Loucy (cell line): Measurements from ENCODE around the gene CIITA.
"Not testable (repeated sequence)": the region's sequence is repeated elsewhere in the genome, so short reads cannot be mapped to it uniquely, and the experiment has no call there.

Experiments
- H2AFZ ChIP-seq: fragments of 200-600 bp; sonication (generic); 2 replicates; pipeline ENCODE4 v1.6.0; 2016; ENCODE audit warnings: antibody characterized with exemption, mild to moderate bottlenecking, low read length, moderate library complexity
- H3F3A ChIP-seq: fragments of 200-600 bp; 2 replicates; pipeline ENCODE4 v1.6.0; 2016; ENCODE audit warnings: antibody characterized with exemption, low read depth, mild to moderate bottlenecking
- H3K27me3 ChIP-seq: fragments of 200-600 bp; sonication (generic); 2 replicates; pipeline ENCODE4 v1.6.1; 2014; ENCODE audit warnings: low read length, mild to moderate bottlenecking; ENCODE audit not compliant: insufficient read depth, poor library complexity, severe bottlenecking
- H3K36me3 ChIP-seq: fragments of 200-600 bp; sonication (generic); 2 replicates; pipeline ENCODE4 v1.6.1; 2016; ENCODE audit warnings: low read length; ENCODE audit not compliant: insufficient read depth
- H3K4me1 ChIP-seq: fragments of 200-600 bp; sonication (generic); 2 replicates; pipeline ENCODE4 v1.5.1; 2014; ENCODE audit warnings: low read length, mild to moderate bottlenecking; ENCODE audit not compliant: insufficient read depth, poor library complexity, severe bottlenecking
- H3K4me2 ChIP-seq: fragments of 200-600 bp; sonication (generic); 2 replicates; pipeline ENCODE4 v1.6.0; 2014; ENCODE audit warnings: antibody characterized with exemption, low read length, low read depth, mild to moderate bottlenecking; ENCODE audit not compliant: poor library complexity, severe bottlenecking
- H3K4me3 ChIP-seq: fragments of 200-600 bp; sonication (generic); 2 replicates; pipeline ENCODE4 v1.5.1; 2014; ENCODE audit warnings: low read length, mild to moderate bottlenecking, mixed read lengths; ENCODE audit not compliant: poor library complexity, severe bottlenecking
- H3K79me2 ChIP-seq: fragments of 200-600 bp; sonication (generic); 2 replicates; pipeline ENCODE4 v1.6.1; 2014; ENCODE audit warnings: low read length; ENCODE audit not compliant: insufficient read depth
- H3K9ac ChIP-seq: fragments of 200-600 bp; sonication (generic); 2 replicates; pipeline ENCODE4 v1.6.0; 2014; ENCODE audit warnings: mild to moderate bottlenecking, low read depth, low read length, moderate library complexity; ENCODE audit not compliant: poor library complexity, severe bottlenecking
- H3K9me2 ChIP-seq: fragments of 200-600 bp; sonication (generic); replicated peaks from 2 replicates; pipeline ENCODE4 v1.6.1; 2016; ENCODE audit warnings: low read depth, low read length, mixed read lengths
- H3K9me3 ChIP-seq: fragments of 200-600 bp; sonication (generic); 2 replicates; pipeline ENCODE4 v1.6.1; 2014; ENCODE audit warnings: mild to moderate bottlenecking, antibody characterized with exemption, low read length, low read depth; ENCODE audit not compliant: insufficient read depth
- H4K20me1 ChIP-seq: fragments of 200-600 bp; sonication (generic); 2 replicates; pipeline ENCODE4 v1.6.0; 2014; ENCODE audit warnings: antibody characterized with exemption, low read length, mild to moderate bottlenecking; ENCODE audit not compliant: insufficient read depth, poor library complexity, severe bottlenecking
- CTCF ChIP-seq: fragments of 200-600 bp; sonication (generic); conservative IDR thresholded peaks from 2 replicates; pipeline ENCODE4 v1.5.1; 2014; ENCODE audit warnings: mild to moderate bottlenecking, antibody characterized with exemption, low read length
- EZH2phosphoT487 ChIP-seq: fragments of 200-600 bp; IDR thresholded peaks from 2 replicates; pipeline ENCODE4 v1.6.1; 2018; ENCODE audit warnings: antibody characterized with exemption, mild to moderate bottlenecking, moderate library complexity, borderline replicate concordance

The CIITA gene

GRCh38 chr16:10828851-10829366, 48.1 kb upstream of the CIITA start:
- Histone ChIP-seq H3K4me2 (no peak overlapping the region), H3K9me3 (no peaks in the 10 kb centered on the region), H3K4me3 (no peak overlapping the region), H3K4me1 (no peaks in the 10 kb centered on the region), H3K27me3 (no peaks in the 10 kb centered on the region), H2AFZ (no peak overlapping the region), H3K9ac (no peak overlapping the region), H3K79me2 (no peaks in the 10 kb centered on the region), H3K36me3 (no peaks in the 10 kb centered on the region), H4K20me1 (no peaks in the 10 kb centered on the region), H3K9me2 (no peaks in the 10 kb centered on the region), H3F3A (no peaks in the 10 kb centered on the region)
- TF ChIP-seq CTCF: no peak
- TF ChIP-seq EZH2phosphoT487: no peak

- not testable (repeated sequence) for H3K4me2 ChIP-seq, H2AFZ ChIP-seq
Observed at GRCh38 chr16:10829390-10830098, 47.5 kb upstream of the CIITA start.

GRCh38 chr16:10830240-10830639, 46.8 kb upstream of the CIITA start:
- H3K36me3 ChIP-seq, H3K9ac ChIP-seq, H3K9me2 ChIP-seq, H3K4me1 ChIP-seq, H4K20me1 ChIP-seq, H3F3A ChIP-seq, H3K4me3 ChIP-seq, H3K4me2 ChIP-seq, H3K9me3 ChIP-seq, H3K79me2 ChIP-seq, H3K27me3 ChIP-seq, H2AFZ ChIP-seq: not testable (repeated sequence)

More at GRCh38 chr16:10829390-10830098, 47.5 kb upstream of the CIITA start:
- not testable (repeated sequence) for H3K9me2 ChIP-seq, H4K20me1 ChIP-seq, H3K9ac ChIP-seq, H3K9me3 ChIP-seq, H3K27me3 ChIP-seq, H3K4me1 ChIP-seq, H3K4me3 ChIP-seq, H3F3A ChIP-seq, H3K79me2 ChIP-seq, H3K36me3 ChIP-seq

GRCh38 chr16:10831894-10832886, 44.8 kb upstream of the CIITA start:
- H4K20me1 ChIP-seq: no peaks in the 10 kb centered on the region
- no peaks in the 10 kb centered on the region for H3K79me2 ChIP-seq
- no peaks in the 10 kb centered on the region for H3K4me1 ChIP-seq
- no peak overlapping the region for H3K4me3 ChIP-seq
- H3K4me2 ChIP-seq: no peak overlapping the region
- no peak for TF ChIP-seq CTCF
- no peak for TF ChIP-seq EZH2phosphoT487
- H3F3A ChIP-seq: no peaks in the 10 kb centered on the region
- no peak overlapping the region for H3K9ac ChIP-seq
- no peaks in the 10 kb centered on the region for H3K27me3 ChIP-seq
- no peaks in the 10 kb centered on the region for H3K9me3 ChIP-seq
- H3K9me2 ChIP-seq: no peaks in the 10 kb centered on the region
- no peak overlapping the region for H2AFZ ChIP-seq
- no peaks in the 10 kb centered on the region for H3K36me3 ChIP-seq
